HTR-8/SVneo (cell line): ENCODE data around the gene HIP1.
"Not testable (repeated sequence)": the region's sequence is repeated elsewhere in the genome, so short reads cannot be mapped to it uniquely, and the experiment has no call there.

Experiments used
- DNase-seq: peaks from one replicate; pipeline ENCODE4 v3.0.0; 2011; ENCODE audit warnings: low spot score, mixed read lengths; ENCODE audit not compliant: insufficient read length
- FAIRE-seq: peaks from 2 replicates; lab custom pipeline; 2011; peaks lifted over from hg19 to GRCh38; lab: Jason Lieb, UNC

The HIP1 gene

GRCh38 chr7:75738604-75738974 lies at the start of gene HIP1:
Gene HIP1 (minus strand): TSS chr7:75738941. CDS start chr7:75738920, 21 bp downstream.
- no peak for FAIRE-seq
- no peak for DNase-seq

GRCh38 chr7:75788154-75788847 lies 49.6 kb upstream of the HIP1 start:
- not testable (repeated sequence) for FAIRE-seq

GRCh38 chr7:75783058-75783457 lies 44.3 kb upstream of the HIP1 start:
- DNase-seq, FAIRE-seq: not testable (repeated sequence)

More at GRCh38 chr7:75788154-75788847, 49.6 kb upstream of the HIP1 start:
- DNase-seq: not testable (repeated sequence)

- not testable (repeated sequence) for DNase-seq, FAIRE-seq
Observed at GRCh38 chr7:75780647-75781273, 42.0 kb upstream of the HIP1 start.

GRCh38 chr7:75779516-75779915 lies 40.8 kb upstream of the HIP1 start:
- not testable (repeated sequence) for FAIRE-seq, DNase-seq

- FAIRE-seq, DNase-seq: not testable (repeated sequence)
Observed at GRCh38 chr7:75779035-75779434, 40.3 kb upstream of the HIP1 start.

- DNase-seq (no peak), FAIRE-seq (no peak)
Observed at GRCh38 chr7:75776295-75776971, 37.7 kb upstream of the HIP1 start.

GRCh38 chr7:75773958-75774357 lies 35.2 kb upstream of the HIP1 start:
- not testable (repeated sequence) for FAIRE-seq, DNase-seq

GRCh38 chr7:75772081-75773077 lies 33.6 kb upstream of the HIP1 start, which contains the start of gene CCL26:
Gene CCL26 (minus strand): TSS chr7:75772211. CDS start chr7:75772176, 35 bp downstream.
- no peak for FAIRE-seq

GRCh38 chr7:75771224-75771623 lies 32.5 kb upstream of the HIP1 start:
- no peak for FAIRE-seq
- no peak for DNase-seq

More at GRCh38 chr7:75772081-75773077, 33.6 kb upstream of the HIP1 start, which contains the start of gene CCL26:
- peak; percentile 20 for DNase-seq

- DNase-seq: peak; percentile 70
- FAIRE-seq: no peak
Observed at GRCh38 chr7:75762350-75762917, 23.7 kb upstream of the HIP1 start.

GRCh38 chr7:75761801-75762200 lies 23.1 kb upstream of the HIP1 start:
- not testable (repeated sequence) for DNase-seq, FAIRE-seq

GRCh38 chr7:75758491-75758890 lies 19.8 kb upstream of the HIP1 start:
- no peak for FAIRE-seq
- DNase-seq: no peak

GRCh38 chr7:75757860-75758259 lies 19.1 kb upstream of the HIP1 start:
- FAIRE-seq (no peak), DNase-seq (no peak)

GRCh38 chr7:75756991-75757676 lies 18.4 kb upstream of the HIP1 start:
- FAIRE-seq (no peak), DNase-seq (no peak)

- FAIRE-seq (no peak), DNase-seq (no peak)
Observed at GRCh38 chr7:75756206-75756990, 17.7 kb upstream of the HIP1 start.

- no peak for FAIRE-seq
- no peak for DNase-seq
Observed at GRCh38 chr7:75743455-75743859, 4.7 kb upstream of the HIP1 start.
